ENCODE results near the gene TAS2R5. TPM values are rescaled to one million over a fixed set of nuclear protein-coding genes. Genes with fewer than 3 reads are reported as not detected.
"Not testable (repeated sequence)": the region's sequence is repeated elsewhere in the genome, so short reads cannot be mapped to it uniquely, and the experiment has no call there.

Gene TAS2R5
- total RNA-seq, 4 donors from 2014 or later: 2.1 to 6.0 (median 5.2) TPM

DNA sequence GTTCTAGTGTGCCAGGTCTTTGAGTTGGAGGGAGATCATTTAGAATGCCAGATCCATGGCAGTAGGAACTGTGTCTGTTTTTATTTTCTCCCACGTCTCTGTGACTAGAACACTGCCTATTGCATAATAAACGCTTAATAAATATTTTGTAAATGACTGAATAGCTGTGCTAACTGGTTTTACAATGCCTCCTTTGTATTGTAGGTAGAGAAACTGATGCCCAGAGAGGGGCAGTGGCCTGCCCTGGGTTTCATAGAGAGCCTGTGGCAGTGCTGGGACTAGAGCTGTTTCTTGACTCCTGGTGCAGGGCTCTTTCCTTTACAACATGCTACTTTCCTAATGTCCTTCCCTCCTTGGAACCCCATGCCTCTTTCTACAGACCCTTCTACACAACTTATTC is 2.5 kb downstream of the TAS2R5 start:
- no peaks in the 10 kb centered on the region for H3K27me3 ChIP-seq
- H3K4me1 ChIP-seq: no peaks in the 10 kb centered on the region
- no peak overlapping the region for H3K4me3 ChIP-seq
- H3K27ac ChIP-seq: no peak overlapping the region
- DNase-seq: no peak
- H3K9me3 ChIP-seq: no peaks in the 10 kb centered on the region
- TF ChIP-seq POLR2A (IDR thresholded peaks at IDR 0.05): no peak
- no peak for TF ChIP-seq CTCF (IDR thresholded peaks at IDR 0.05)
- peaks cover 0 to 6% (median 0%) of the 10 kb centered on the region in 3 donors for H3K36me3 ChIP-seq

DNA sequence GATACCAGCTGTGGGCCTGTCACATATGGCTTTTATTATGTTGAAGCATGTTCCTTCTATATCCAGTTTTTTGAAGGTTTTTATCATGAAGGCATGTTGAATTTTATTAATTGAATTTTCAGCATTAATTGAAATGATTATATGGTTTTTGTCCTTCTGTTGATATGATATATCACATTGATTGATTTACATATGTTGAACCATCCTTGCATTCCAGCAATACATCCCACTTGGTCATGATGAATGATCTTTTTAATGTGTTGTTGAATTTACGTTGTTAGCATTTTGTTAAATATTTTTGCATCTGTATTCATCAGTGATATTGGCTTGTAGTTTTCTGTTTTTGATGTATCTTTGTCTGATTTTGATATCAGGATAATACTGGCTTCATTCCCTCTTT is 30.1 kb downstream of the TAS2R5 start:
- Histone ChIP-seq H3K36me3 (no peaks in the 10 kb centered on the region), H3K27me3 (no peaks in the 10 kb centered on the region), H3K9me3 (peaks cover 0 to 10% (median 0%) of the 10 kb centered on the region in 4 donors), H3K4me3 (no peak overlapping the region), H3K4me1 (no peaks in the 10 kb centered on the region), H3K27ac (no peak overlapping the region)
- no peak for TF ChIP-seq CTCF (IDR thresholded peaks at IDR 0.05)
- TF ChIP-seq POLR2A (IDR thresholded peaks at IDR 0.05): no peak
- DNase-seq: no peak

- H3K4me1 ChIP-seq, DNase-seq, H3K4me3 ChIP-seq, H3K36me3 ChIP-seq, H3K27me3 ChIP-seq, H3K9me3 ChIP-seq, H3K27ac ChIP-seq: not testable (repeated sequence)
These were observed 32.4 kb downstream of the TAS2R5 start for GRCh38 chr7:141822432-141822831.

DNA sequence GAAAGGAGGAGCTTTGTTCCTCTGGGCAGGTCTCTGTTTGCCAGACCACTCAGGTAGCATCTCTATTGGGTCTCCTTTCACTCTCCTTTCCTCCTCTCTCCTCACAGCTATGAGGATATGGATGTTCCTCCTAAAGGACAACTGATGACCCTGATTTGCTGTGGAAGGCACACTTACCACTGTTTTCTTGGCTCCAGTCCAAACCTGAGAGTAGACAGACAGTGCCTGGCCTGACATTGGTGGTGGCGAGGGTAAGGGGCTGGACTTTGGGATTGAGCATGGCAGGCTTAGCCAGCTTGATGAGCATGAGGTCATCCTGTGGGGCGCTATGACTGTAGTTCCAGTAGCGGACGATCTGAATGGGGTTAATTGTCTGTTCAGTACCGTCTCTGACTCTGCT is 47.7 kb downstream of the TAS2R5 start:
- no peak for DNase-seq
- no peak for TF ChIP-seq POLR2A (IDR thresholded peaks at IDR 0.05)
- no peak for TF ChIP-seq CTCF (IDR thresholded peaks at IDR 0.05)
- no peak overlapping the region for H3K4me3 ChIP-seq
- H3K36me3 ChIP-seq: no peaks in the 10 kb centered on the region
- H3K27ac ChIP-seq: no peak overlapping the region
- H3K4me1 ChIP-seq: no peaks in the 10 kb centered on the region
- H3K9me3 ChIP-seq: no peaks in the 10 kb centered on the region
- no peaks in the 10 kb centered on the region for H3K27me3 ChIP-seq

GRCh38 chr7:141838581-141838980 is 48.6 kb downstream of the TAS2R5 start:
- no peaks in the 10 kb centered on the region for H3K36me3 ChIP-seq

GRCh38 chr7:141839256-141839655 is 49.2 kb downstream of the TAS2R5 start:
- Histone ChIP-seq H3K27ac (no peak overlapping the region), H3K27me3 (no peaks in the 10 kb centered on the region), H3K36me3 (no peaks in the 10 kb centered on the region), H3K4me1 (no peaks in the 10 kb centered on the region), H3K4me3 (no peak overlapping the region), H3K9me3 (no peaks in the 10 kb centered on the region)
- no peak for DNase-seq
- TF ChIP-seq CTCF (IDR thresholded peaks at IDR 0.05) (no peak), POLR2A (IDR thresholded peaks at IDR 0.05) (no peak)

More at GRCh38 chr7:141838581-141838980, 48.6 kb downstream of the TAS2R5 start:
- Histone ChIP-seq H3K4me3 (no peak overlapping the region), H3K4me1 (no peaks in the 10 kb centered on the region), H3K27me3 (no peaks in the 10 kb centered on the region), H3K9me3 (no peaks in the 10 kb centered on the region), H3K27ac (no peak overlapping the region)
- no peak for DNase-seq
- TF ChIP-seq POLR2A (IDR thresholded peaks at IDR 0.05): no peak
- no peak for TF ChIP-seq CTCF (IDR thresholded peaks at IDR 0.05)
